OCI-LY3 (cell line): Measurements from ENCODE around the gene TBCK.

Source experiments
- CTCF ChIP-seq: fragments of 200-600, 300-600 bp; sonication (generic); IDR thresholded peaks from 2 replicates; pipeline ENCODE4 v1.5.1; 2014; ENCODE audit warnings: antibody characterized with exemption, low read length, low read depth
- EZH2phosphoT487 ChIP-seq: fragments of 200-600 bp; shearing (Covaris generic); IDR thresholded peaks from 2 replicates; pipeline ENCODE4 v1.6.1; 2018; ENCODE audit warnings: antibody characterized with exemption, mixed run types, low read depth

GRCh38 chr4:106261980-106262379, 54.0 kb downstream of the TBCK start:
- TF ChIP-seq CTCF (no peak), EZH2phosphoT487 (no peak)
